Ectodermal cell (in vitro differentiated cells): ENCODE results near the gene SNRPD2.
"Not testable (repeated sequence)": the region's sequence is repeated elsewhere in the genome, so short reads cannot be mapped to it uniquely, and the experiment has no call there.

ENCODE experiments used
- H3K27ac ChIP-seq: 2 replicates; pipeline ENCODE4 v1.7.0; 2013; ENCODE audit warnings: mild to moderate bottlenecking, low read depth, low read length; ENCODE audit not compliant: insufficient read depth, poor library complexity, severe bottlenecking
- H3K27me3 ChIP-seq: 2 replicates; pipeline ENCODE4 v1.7.0; 2013; ENCODE audit warnings: mild to moderate bottlenecking, low read length; ENCODE audit not compliant: insufficient read depth, control insufficient read depth, poor library complexity, severe bottlenecking
- H3K36me3 ChIP-seq: one replicate; pipeline ENCODE4 v1.7.0; 2013; ENCODE audit warnings: low read length; ENCODE audit not compliant: control insufficient read depth, insufficient read depth
- H3K4me1 ChIP-seq: one replicate; pipeline ENCODE4 v1.7.0; 2013; ENCODE audit warnings: low read length; ENCODE audit not compliant: control insufficient read depth, insufficient read depth
- H3K4me3 ChIP-seq: 2 replicates; pipeline ENCODE4 v1.7.0; 2013; ENCODE audit warnings: low read depth, low read length, control low read depth; ENCODE audit not compliant: insufficient read depth
- H3K9me3 ChIP-seq: 2 replicates; pipeline ENCODE4 v1.7.0; 2013; ENCODE audit warnings: mild to moderate bottlenecking, low read length, moderate library complexity; ENCODE audit not compliant: control insufficient read depth
- WGBS, 2 experiments: methylation state at CpG; one replicate each; pipeline ENCODE4 v1.1.7; 2013; ENCODE audit warnings: missing lambda C conversion rate in 2 of 2; 5-methylcytosine and 5-hydroxymethylcytosine counted together

Gene SNRPD2

GRCh38 chr19:45701676-45702075 lies 9.9 kb upstream of the SNRPD2 start:
- Histone ChIP-seq H3K4me3 (no peak overlapping the region), H3K27ac (no peak overlapping the region), H3K36me3 (peaks cover 17% of the 10 kb centered on the region), H3K9me3 (no peaks in the 10 kb centered on the region), H3K4me1 (no peaks in the 10 kb centered on the region), H3K27me3 (no peaks in the 10 kb centered on the region)
- WGBS, 2 experiments: 92 to 93% methylated on average over 7 of the region's 7 CpGs

GRCh38 chr19:45693106-45693788 lies 1.5 kb upstream of the SNRPD2 start:
- H3K36me3 ChIP-seq: peaks cover 14% of the 10 kb centered on the region
- no peaks in the 10 kb centered on the region for H3K9me3 ChIP-seq
- WGBS, 2 experiments: 2% methylated on average over 17 to 22 of the region's 22 CpGs
- no peaks in the 10 kb centered on the region for H3K27me3 ChIP-seq
- H3K27ac ChIP-seq: peak overlapping the region; percentile 81
- H3K4me1 ChIP-seq: no peaks in the 10 kb centered on the region
- H3K4me3 ChIP-seq: peak overlapping the region; percentile 87

- peak within 1 kb of the TSS; percentile 81 for H3K27ac ChIP-seq
- H3K9me3 ChIP-seq: no peaks in the 10 kb centered on the region
- H3K4me3 ChIP-seq: peak within 1 kb of the TSS; percentile 87
- WGBS, 2 experiments: 0% methylated on average over 70 of the region's 70 CpGs
- H3K27me3 ChIP-seq: no peaks in the 10 kb centered on the region
- peaks cover 18% of the 10 kb centered on the region for H3K36me3 ChIP-seq
- no peaks in the 10 kb centered on the region for H3K4me1 ChIP-seq
These were observed 693 bp upstream of the SNRPD2 start, which contains the start of gene QPCTL for GRCh38 chr19:45692187-45693105. Gene QPCTL (plus strand): TSS chr19:45692666. CDS start chr19:45692704, 38 bp downstream.

GRCh38 chr19:45687599-45687998 lies 4.2 kb downstream of the SNRPD2 start:
- WGBS, 2 experiments: 91 to 94% methylated on average over 9 of the region's 9 CpGs

GRCh38 chr19:45685045-45685444 lies 6.7 kb downstream of the SNRPD2 start:
- H3K27me3 ChIP-seq: peaks cover 11% of the 10 kb centered on the region
- not testable (repeated sequence) for H3K4me1 ChIP-seq, H3K4me3 ChIP-seq, H3K9me3 ChIP-seq, H3K27ac ChIP-seq
- H3K36me3 ChIP-seq: peaks cover 18% of the 10 kb centered on the region
- 85 to 87% methylated on average over 11 of the region's 11 CpGs for WGBS, 2 experiments

More at GRCh38 chr19:45687599-45687998, 4.2 kb downstream of the SNRPD2 start:
- Histone ChIP-seq H3K27me3 (no peaks in the 10 kb centered on the region), H3K9me3 (no peaks in the 10 kb centered on the region), H3K27ac (no peak overlapping the region), H3K4me1 (no peaks in the 10 kb centered on the region), H3K36me3 (peaks cover 18% of the 10 kb centered on the region), H3K4me3 (no peak overlapping the region)

GRCh38 chr19:45682908-45683307 lies 8.8 kb downstream of the SNRPD2 start:
- WGBS, 2 experiments: 86 to 91% methylated on average over 5 of the region's 5 CpGs
- Histone ChIP-seq H3K36me3 (peaks cover 18% of the 10 kb centered on the region), H3K27ac (no peak overlapping the region), H3K4me1 (no peaks in the 10 kb centered on the region), H3K9me3 (no peaks in the 10 kb centered on the region), H3K27me3 (peaks cover 32% of the 10 kb centered on the region), H3K4me3 (no peak overlapping the region)

GRCh38 chr19:45682117-45682516 lies 9.6 kb downstream of the SNRPD2 start:
- Histone ChIP-seq H3K4me3 (no peak overlapping the region), H3K27ac (no peak overlapping the region), H3K4me1 (no peaks in the 10 kb centered on the region), H3K36me3 (peaks cover 10% of the 10 kb centered on the region), H3K9me3 (no peaks in the 10 kb centered on the region), H3K27me3 (peaks cover 40% of the 10 kb centered on the region)
- WGBS, 2 experiments: 84 to 85% methylated on average over 8 of the region's 8 CpGs

GRCh38 chr19:45681391-45682015 lies 10.2 kb downstream of the SNRPD2 start:
- peak overlapping the region; percentile 31 for H3K4me3 ChIP-seq
- no peaks in the 10 kb centered on the region for H3K9me3 ChIP-seq
- peaks cover 46% of the 10 kb centered on the region for H3K27me3 ChIP-seq
- no peaks in the 10 kb centered on the region for H3K4me1 ChIP-seq
- no peak overlapping the region for H3K27ac ChIP-seq
- WGBS, 2 experiments: 10 to 11% methylated on average over 51 of the region's 51 CpGs
- peaks cover 8% of the 10 kb centered on the region for H3K36me3 ChIP-seq

- 4% methylated on average over 49 of the region's 49 CpGs for WGBS, 2 experiments
- H3K27me3 ChIP-seq: peaks cover 58% of the 10 kb centered on the region
- no peak overlapping the region for H3K27ac ChIP-seq
- H3K36me3 ChIP-seq: no peaks in the 10 kb centered on the region
- H3K4me1 ChIP-seq: no peaks in the 10 kb centered on the region
- H3K9me3 ChIP-seq: no peaks in the 10 kb centered on the region
- peak overlapping the region; percentile 19 for H3K4me3 ChIP-seq
These were observed 14.2 kb downstream of the SNRPD2 start for GRCh38 chr19:45677351-45678230.
